WTC11 (cell line): Measurements from ENCODE around the gene SH3TC2. TPM values are rescaled to one million over a fixed set of nuclear protein-coding genes. Genes with fewer than 3 reads are reported as not detected.

ENCODE experiments used
- ATAC-seq: fragments of 200-7000 bp; cut with Tn5 transposase; 2 replicates; pipeline ENCODE4 v1.10.0; 2021; ENCODE audit warnings: mild to moderate bottlenecking, moderate library complexity
- CTCF ChIA-PET: fragments of 300-600 bp; sonication (Branson Sonifier 250); formaldehyde crosslinking; loops from one replicate; lab custom pipeline; 2021; ENCODE audit warnings: antibody characterized with exemption; lab: Charles Lee
- POLR2A ChIA-PET: fragments of 350-600 bp; sonication (Branson Sonifier 250); formaldehyde crosslinking; loops from one replicate; lab custom pipeline; 2021; ENCODE audit warnings: antibody characterized with exemption; lab: Charles Lee
- DNase-seq: peaks from one replicate; pipeline ENCODE4 v3.0.0; 2021; ENCODE audit warnings: low spot score
- H3K27ac Mint-ChIP-seq: 2 replicates; pipeline ENCODE4 v1.8.0; 2021; ENCODE audit warnings: mixed read lengths
- H3K27me3 Mint-ChIP-seq: 2 replicates; pipeline ENCODE4 v1.8.0; 2021; ENCODE audit warnings: low read depth, mild to moderate bottlenecking, moderate library complexity, mixed read lengths
- H3K36me3 Mint-ChIP-seq: 2 replicates; pipeline ENCODE4 v1.8.0; 2021; ENCODE audit warnings: mixed read lengths
- H3K4me1 Mint-ChIP-seq: 2 replicates; pipeline ENCODE4 v1.8.0; 2022; ENCODE audit warnings: mixed read lengths
- H3K4me3 Mint-ChIP-seq: 2 replicates; pipeline ENCODE4 v1.8.0; 2021; ENCODE audit warnings: mild to moderate bottlenecking, moderate library complexity, mixed read lengths
- H3K9me3 Mint-ChIP-seq: 2 replicates; pipeline ENCODE4 v1.8.0; 2021; ENCODE audit warnings: mixed read lengths
- ATF3 ChIP-seq: sonication (generic); formaldehyde crosslinking; conservative IDR thresholded peaks from 2 replicates; pipeline ENCODE4 v1.8.1; 2022; ENCODE audit warnings: mild to moderate bottlenecking, missing genetic modification reagents
- CBFB ChIP-seq: sonication (generic); formaldehyde crosslinking; IDR thresholded peaks from 2 replicates; pipeline ENCODE4 v1.8.1; 2022; ENCODE audit warnings: mild to moderate bottlenecking, low read depth, missing genetic modification reagents
- CREM ChIP-seq: sonication (generic); formaldehyde crosslinking; IDR thresholded peaks from 2 replicates; pipeline ENCODE4 v1.8.1; 2022; ENCODE audit warnings: mild to moderate bottlenecking, missing genetic modification reagents, moderate library complexity
- ETV6 ChIP-seq: sonication (generic); formaldehyde crosslinking; IDR thresholded peaks from 2 replicates; pipeline ENCODE4 v1.8.1; 2022; ENCODE audit warnings: mild to moderate bottlenecking, missing genetic modification reagents
- FOXP1 ChIP-seq: sonication (generic); formaldehyde crosslinking; IDR thresholded peaks from 2 replicates; pipeline ENCODE4 v1.8.0; 2022; ENCODE audit warnings: missing genetic modification reagents, mild to moderate bottlenecking, moderate library complexity, borderline replicate concordance
- HMGA2 ChIP-seq: fragments of 250-450 bp; sonication (Bioruptor Pico); IDR thresholded peaks from 2 replicates; pipeline ENCODE4 v1.4.0; 2021; ENCODE audit warnings: mild to moderate bottlenecking, moderate library complexity
- MXD4 ChIP-seq: fragments of 250-450 bp; sonication (Bioruptor Pico); IDR thresholded peaks from 2 replicates; pipeline ENCODE4 v1.8.0; 2021; ENCODE audit warnings: mild to moderate bottlenecking, moderate library complexity, borderline replicate concordance
- NR3C1 ChIP-seq: sonication (generic); formaldehyde crosslinking; conservative IDR thresholded peaks from 2 replicates; pipeline ENCODE4 v1.8.1; 2023; ENCODE audit warnings: low read depth, mild to moderate bottlenecking, missing genetic modification reagents
- RORB ChIP-seq: fragments of 250-450 bp; sonication (Bioruptor Pico); IDR thresholded peaks from 2 replicates; pipeline ENCODE4 v1.9.0; 2021; ENCODE audit warnings: mild to moderate bottlenecking
- TP53 ChIP-seq: sonication (generic); formaldehyde crosslinking; IDR thresholded peaks from 2 replicates; pipeline ENCODE4 v1.8.1; 2023; ENCODE audit warnings: mild to moderate bottlenecking, missing genetic modification reagents
- ZNF121 ChIP-seq: sonication (generic); formaldehyde crosslinking; IDR thresholded peaks from 2 replicates; pipeline ENCODE4 v1.8.0; 2023; ENCODE audit warnings: missing genetic modification reagents
- ZNF263 ChIP-seq: sonication (generic); formaldehyde crosslinking; IDR thresholded peaks from 2 replicates; pipeline ENCODE4 v1.8.1; 2022; ENCODE audit warnings: low read depth, mild to moderate bottlenecking, moderate library complexity, missing genetic modification reagents
- ZNF396 ChIP-seq: fragments of 250-450 bp; sonication (Bioruptor Pico); IDR thresholded peaks from 2 replicates; pipeline ENCODE4 v1.8.0; 2021; ENCODE audit warnings: mild to moderate bottlenecking, moderate library complexity, borderline replicate concordance
- ZNF671 ChIP-seq: fragments of 250-450 bp; sonication (Bioruptor Pico); IDR thresholded peaks from 2 replicates; pipeline ENCODE4 v1.8.0; 2021; ENCODE audit warnings: mild to moderate bottlenecking
- total RNA-seq: library from RNA; stranded (reverse); gene quantifications from 3 replicates; pipeline ENCODE4 v1.2.3, GENCODE V29; 2021
- TF ChIP-seq, protein P1 (sequence below): fragments of 250-450 bp; sonication (Bioruptor Pico); IDR thresholded peaks from 2 replicates; pipeline ENCODE4 v1.9.0; 2021; ENCODE audit warnings: mild to moderate bottlenecking
- TF ChIP-seq, protein P2 (sequence below): sonication (generic); formaldehyde crosslinking; IDR thresholded peaks from 2 replicates; pipeline ENCODE4 v1.8.1; 2023; ENCODE audit warnings: mild to moderate bottlenecking, missing genetic modification reagents
- TF ChIP-seq, protein P3 (sequence below): fragments of 250-450 bp; sonication (Bioruptor Pico); IDR thresholded peaks from 2 replicates; pipeline ENCODE4 v1.9.0; 2021; ENCODE audit warnings: mild to moderate bottlenecking, borderline replicate concordance
- TF ChIP-seq, protein P4 (sequence below): sonication (generic); formaldehyde crosslinking; IDR thresholded peaks from 2 replicates; pipeline ENCODE4 v1.8.1; 2022; ENCODE audit warnings: missing genetic modification reagents, borderline replicate concordance
- TF ChIP-seq, protein P5 (sequence below): sonication (generic); formaldehyde crosslinking; IDR thresholded peaks from 2 replicates; pipeline ENCODE4 v1.8.0; 2022; ENCODE audit warnings: mild to moderate bottlenecking, missing genetic modification reagents

Gene SH3TC2
- total RNA-seq, 1 experiment from 2014 or later = 0.61 TPM

DNA sequence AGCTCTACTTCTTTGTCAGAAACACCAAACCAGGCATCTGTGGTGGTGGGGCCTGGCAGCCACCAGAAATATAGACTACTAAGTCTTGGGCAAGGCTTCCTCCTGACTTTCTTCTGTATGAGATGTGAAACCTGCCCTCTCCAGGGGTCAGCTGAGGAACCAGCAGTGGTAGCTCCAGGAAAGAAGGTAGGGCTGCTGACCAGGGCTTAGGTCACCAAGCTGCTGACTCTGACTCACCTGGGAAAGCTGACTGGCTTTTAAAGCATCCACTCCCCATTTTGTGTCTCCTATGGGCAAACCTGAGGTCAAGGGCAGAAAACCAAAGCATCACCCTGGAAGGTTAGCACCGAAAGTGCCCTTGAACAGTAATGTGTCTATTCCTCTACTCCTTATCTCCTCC is 10.4 kb upstream of the SH3TC2 start:
- ChIA-PET POLR2A (no interaction called here), CTCF (interaction anchor here (1.1 kb wide), 1 partner anchor 165 kb away, joined by 3 read pairs; no protein-coding TSS in a partner anchor)
- DNase-seq = no peak
- Mint-ChIP-seq H3K27ac (no peak overlapping the region), H3K4me3 (no peak overlapping the region), H3K36me3 (no peaks in the 10 kb centered on the region), H3K4me1 (peaks cover 3% of the 10 kb centered on the region), H3K9me3 (no peaks in the 10 kb centered on the region), H3K27me3 (peaks cover 2% of the 10 kb centered on the region; the same call in 1 of the 2 replicates)
- ATAC-seq = no peak
- TF ChIP-seq RORB (CRISPR knock-in tag) (no peak), FOXP1 (CRISPR knock-in tag) (no peak), MXD4 (no peak), TP53 (CRISPR knock-in tag) (no peak), NR3C1 (CRISPR knock-in tag) (no peak), ATF3 (CRISPR knock-in tag) (no peak), ZNF671 (no peak), ETV6 (no peak), ZNF263 (CRISPR knock-in tag) (no peak)
- TF ChIP-seq, protein P1, sequence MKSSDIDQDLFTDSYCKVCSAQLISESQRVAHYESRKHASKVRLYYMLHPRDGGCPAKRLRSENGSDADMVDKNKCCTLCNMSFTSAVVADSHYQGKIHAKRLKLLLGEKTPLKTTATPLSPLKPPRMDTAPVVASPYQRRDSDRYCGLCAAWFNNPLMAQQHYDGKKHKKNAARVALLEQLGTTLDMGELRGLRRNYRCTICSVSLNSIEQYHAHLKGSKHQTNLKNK (CRISPR knock-in tag) = no peak
- TF ChIP-seq, protein P2, sequence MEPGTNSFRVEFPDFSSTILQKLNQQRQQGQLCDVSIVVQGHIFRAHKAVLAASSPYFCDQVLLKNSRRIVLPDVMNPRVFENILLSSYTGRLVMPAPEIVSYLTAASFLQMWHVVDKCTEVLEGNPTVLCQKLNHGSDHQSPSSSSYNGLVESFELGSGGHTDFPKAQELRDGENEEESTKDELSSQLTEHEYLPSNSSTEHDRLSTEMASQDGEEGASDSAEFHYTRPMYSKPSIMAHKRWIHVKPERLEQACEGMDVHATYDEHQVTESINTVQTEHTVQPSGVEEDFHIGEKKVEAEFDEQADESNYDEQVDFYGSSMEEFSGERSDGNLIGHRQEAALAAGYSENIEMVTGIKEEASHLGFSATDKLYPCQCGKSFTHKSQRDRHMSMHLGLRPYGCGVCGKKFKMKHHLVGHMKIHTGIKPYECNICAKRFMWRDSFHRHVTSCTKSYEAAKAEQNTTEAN = no peak
- TF ChIP-seq, protein P3, sequence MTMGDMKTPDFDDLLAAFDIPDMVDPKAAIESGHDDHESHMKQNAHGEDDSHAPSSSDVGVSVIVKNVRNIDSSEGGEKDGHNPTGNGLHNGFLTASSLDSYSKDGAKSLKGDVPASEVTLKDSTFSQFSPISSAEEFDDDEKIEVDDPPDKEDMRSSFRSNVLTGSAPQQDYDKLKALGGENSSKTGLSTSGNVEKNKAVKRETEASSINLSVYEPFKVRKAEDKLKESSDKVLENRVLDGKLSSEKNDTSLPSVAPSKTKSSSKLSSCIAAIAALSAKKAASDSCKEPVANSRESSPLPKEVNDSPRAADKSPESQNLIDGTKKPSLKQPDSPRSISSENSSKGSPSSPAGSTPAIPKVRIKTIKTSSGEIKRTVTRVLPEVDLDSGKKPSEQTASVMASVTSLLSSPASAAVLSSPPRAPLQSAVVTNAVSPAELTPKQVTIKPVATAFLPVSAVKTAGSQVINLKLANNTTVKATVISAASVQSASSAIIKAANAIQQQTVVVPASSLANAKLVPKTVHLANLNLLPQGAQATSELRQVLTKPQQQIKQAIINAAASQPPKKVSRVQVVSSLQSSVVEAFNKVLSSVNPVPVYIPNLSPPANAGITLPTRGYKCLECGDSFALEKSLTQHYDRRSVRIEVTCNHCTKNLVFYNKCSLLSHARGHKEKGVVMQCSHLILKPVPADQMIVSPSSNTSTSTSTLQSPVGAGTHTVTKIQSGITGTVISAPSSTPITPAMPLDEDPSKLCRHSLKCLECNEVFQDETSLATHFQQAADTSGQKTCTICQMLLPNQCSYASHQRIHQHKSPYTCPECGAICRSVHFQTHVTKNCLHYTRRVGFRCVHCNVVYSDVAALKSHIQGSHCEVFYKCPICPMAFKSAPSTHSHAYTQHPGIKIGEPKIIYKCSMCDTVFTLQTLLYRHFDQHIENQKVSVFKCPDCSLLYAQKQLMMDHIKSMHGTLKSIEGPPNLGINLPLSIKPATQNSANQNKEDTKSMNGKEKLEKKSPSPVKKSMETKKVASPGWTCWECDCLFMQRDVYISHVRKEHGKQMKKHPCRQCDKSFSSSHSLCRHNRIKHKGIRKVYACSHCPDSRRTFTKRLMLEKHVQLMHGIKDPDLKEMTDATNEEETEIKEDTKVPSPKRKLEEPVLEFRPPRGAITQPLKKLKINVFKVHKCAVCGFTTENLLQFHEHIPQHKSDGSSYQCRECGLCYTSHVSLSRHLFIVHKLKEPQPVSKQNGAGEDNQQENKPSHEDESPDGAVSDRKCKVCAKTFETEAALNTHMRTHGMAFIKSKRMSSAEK (CRISPR knock-in tag) = no peak
- TF ChIP-seq, protein P4, sequence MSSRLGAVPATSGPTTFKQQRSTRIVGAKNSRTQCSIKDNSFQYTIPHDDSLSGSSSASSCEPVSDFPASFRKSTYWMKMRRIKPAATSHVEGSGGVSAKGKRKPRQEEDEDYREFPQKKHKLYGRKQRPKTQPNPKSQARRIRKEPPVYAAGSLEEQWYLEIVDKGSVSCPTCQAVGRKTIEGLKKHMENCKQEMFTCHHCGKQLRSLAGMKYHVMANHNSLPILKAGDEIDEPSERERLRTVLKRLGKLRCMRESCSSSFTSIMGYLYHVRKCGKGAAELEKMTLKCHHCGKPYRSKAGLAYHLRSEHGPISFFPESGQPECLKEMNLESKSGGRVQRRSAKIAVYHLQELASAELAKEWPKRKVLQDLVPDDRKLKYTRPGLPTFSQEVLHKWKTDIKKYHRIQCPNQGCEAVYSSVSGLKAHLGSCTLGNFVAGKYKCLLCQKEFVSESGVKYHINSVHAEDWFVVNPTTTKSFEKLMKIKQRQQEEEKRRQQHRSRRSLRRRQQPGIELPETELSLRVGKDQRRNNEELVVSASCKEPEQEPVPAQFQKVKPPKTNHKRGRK (CRISPR knock-in tag) = no peak

DNA sequence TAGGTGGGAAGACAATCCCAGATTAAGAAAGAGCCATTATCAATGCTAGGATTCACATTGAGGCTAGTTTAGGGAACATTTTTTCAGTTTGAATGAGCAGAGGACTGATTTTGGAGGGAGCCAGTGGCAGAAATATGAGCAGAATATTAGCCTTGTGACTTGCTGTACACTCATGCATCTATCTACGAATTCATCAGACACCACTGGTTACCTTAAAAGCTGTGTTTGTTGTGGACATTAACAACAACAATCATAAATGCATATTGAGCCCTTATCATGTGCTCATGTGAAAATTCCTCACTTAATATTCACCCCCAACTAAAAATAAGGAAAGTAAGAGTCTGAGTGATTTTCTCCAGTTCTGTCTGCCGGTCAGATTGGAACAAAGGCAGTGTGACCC is 9.9 kb upstream of the SH3TC2 start:
- no peak overlapping the region for H3K27ac Mint-ChIP-seq
- ChIA-PET POLR2A (no interaction called here), CTCF (interaction anchor here (1.1 to 2.5 kb wide), 2 partner anchors 53 to 166 kb away, joined by 3 to 7 read pairs; no protein-coding TSS in a partner anchor)
- ATAC-seq = no peak
- no peaks in the 10 kb centered on the region for H3K9me3 Mint-ChIP-seq
- H3K27me3 Mint-ChIP-seq = peaks cover 2% of the 10 kb centered on the region; the same call in 1 of the 2 replicates
- TF ChIP-seq ZNF121 (CRISPR knock-in tag) (no peak), ZNF396 (CRISPR knock-in tag) (no peak), HMGA2 (CRISPR knock-in tag) (no peak), CBFB (CRISPR knock-in tag) (no peak), CREM (CRISPR knock-in tag) (no peak)
- TF ChIP-seq, protein P5, sequence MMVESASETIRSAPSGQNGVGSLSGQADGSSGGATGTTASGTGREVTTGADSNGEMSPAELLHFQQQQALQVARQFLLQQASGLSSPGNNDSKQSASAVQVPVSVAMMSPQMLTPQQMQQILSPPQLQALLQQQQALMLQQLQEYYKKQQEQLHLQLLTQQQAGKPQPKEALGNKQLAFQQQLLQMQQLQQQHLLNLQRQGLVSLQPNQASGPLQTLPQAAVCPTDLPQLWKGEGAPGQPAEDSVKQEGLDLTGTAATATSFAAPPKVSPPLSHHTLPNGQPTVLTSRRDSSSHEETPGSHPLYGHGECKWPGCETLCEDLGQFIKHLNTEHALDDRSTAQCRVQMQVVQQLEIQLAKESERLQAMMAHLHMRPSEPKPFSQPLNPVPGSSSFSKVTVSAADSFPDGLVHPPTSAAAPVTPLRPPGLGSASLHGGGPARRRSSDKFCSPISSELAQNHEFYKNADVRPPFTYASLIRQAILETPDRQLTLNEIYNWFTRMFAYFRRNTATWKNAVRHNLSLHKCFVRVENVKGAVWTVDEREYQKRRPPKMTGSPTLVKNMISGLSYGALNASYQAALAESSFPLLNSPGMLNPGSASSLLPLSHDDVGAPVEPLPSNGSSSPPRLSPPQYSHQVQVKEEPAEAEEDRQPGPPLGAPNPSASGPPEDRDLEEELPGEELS = no peak
- H3K4me1 Mint-ChIP-seq = peaks cover 3% of the 10 kb centered on the region
- H3K4me3 Mint-ChIP-seq = no peak overlapping the region
- H3K36me3 Mint-ChIP-seq = no peaks in the 10 kb centered on the region
- DNase-seq = no peak
